ENCODE results near the gene RABL6. TPM values are rescaled to one million over a fixed set of nuclear protein-coding genes. Genes with fewer than 3 reads are reported as not detected.
A peak's percentile ranks its signal among the peaks of the same experiment; 100 is the strongest.

Gene RABL6
- total RNA-seq, 2 donors from 2014 or later, result 159 to 206 TPM

DNA sequence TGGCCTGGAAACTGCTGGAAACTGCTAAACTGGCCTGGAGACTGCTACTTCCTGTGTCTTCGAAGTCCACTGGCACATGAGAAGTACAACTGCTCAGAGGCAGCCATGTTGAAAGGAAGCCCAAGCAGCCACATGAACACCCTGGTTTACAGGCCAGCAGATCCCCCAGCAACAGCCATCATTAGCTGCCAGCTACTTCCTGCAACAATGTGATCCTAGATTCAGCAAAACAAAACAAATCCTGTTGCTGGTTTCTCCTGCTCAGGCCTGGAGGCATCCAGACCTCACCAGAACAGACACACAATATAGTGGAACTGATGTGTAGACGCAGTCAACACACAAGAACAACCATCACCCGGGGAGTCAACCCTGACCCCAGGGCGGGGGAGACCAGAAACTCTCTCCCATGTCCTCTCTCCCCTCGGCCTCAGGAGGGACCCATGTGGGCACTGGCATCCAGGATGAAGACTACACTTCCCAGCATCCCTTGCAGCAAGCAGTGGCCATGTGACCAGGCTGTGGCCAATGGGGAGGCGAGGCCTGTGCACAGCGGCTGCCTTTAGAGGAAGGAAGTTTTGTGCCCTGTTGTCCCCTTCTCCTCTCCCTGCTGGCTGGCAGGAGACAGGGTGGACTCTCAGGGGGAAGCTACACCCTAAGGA, 34.2 kb upstream of the RABL6 start:
- Histone ChIP-seq H3K9ac (ENCODE audit: extremely low read depth, low read length, poor library complexity, severe bottlenecking) (no peak overlapping the region), H3K27ac (ENCODE audit: low read depth, low read length) (no peak overlapping the region), H3K36me3 (ENCODE audit: control insufficient read depth, insufficient read depth, low read length) (no peaks in the 10 kb centered on the region), H3K4me1 (ENCODE audit: control insufficient read depth, insufficient read depth, low read length) (no peaks in the 10 kb centered on the region), H3K27me3 (ENCODE audit: control insufficient read depth, insufficient read depth, low read length, poor library complexity, severe bottlenecking) (peaks cover 9% of the 10 kb centered on the region), H3K9me3 (ENCODE audit: control insufficient read depth, low read length) (peaks cover 19% of the 10 kb centered on the region), H3K4me3 (ENCODE audit: low read length) (no peak overlapping the region)
- peak; percentile 91 for DNase-seq
- H3K9me3 Mint-ChIP-seq, result peaks cover 22% of the 10 kb centered on the region
- H3K27me3 Mint-ChIP-seq (ENCODE audit: insufficient read depth), result peaks cover 24% of the 10 kb centered on the region
- H3K4me1 Mint-ChIP-seq, result no peaks in the 10 kb centered on the region
- H3K4me3 Mint-ChIP-seq, result no peak overlapping the region
- TF ChIP-seq, protein P1, sequence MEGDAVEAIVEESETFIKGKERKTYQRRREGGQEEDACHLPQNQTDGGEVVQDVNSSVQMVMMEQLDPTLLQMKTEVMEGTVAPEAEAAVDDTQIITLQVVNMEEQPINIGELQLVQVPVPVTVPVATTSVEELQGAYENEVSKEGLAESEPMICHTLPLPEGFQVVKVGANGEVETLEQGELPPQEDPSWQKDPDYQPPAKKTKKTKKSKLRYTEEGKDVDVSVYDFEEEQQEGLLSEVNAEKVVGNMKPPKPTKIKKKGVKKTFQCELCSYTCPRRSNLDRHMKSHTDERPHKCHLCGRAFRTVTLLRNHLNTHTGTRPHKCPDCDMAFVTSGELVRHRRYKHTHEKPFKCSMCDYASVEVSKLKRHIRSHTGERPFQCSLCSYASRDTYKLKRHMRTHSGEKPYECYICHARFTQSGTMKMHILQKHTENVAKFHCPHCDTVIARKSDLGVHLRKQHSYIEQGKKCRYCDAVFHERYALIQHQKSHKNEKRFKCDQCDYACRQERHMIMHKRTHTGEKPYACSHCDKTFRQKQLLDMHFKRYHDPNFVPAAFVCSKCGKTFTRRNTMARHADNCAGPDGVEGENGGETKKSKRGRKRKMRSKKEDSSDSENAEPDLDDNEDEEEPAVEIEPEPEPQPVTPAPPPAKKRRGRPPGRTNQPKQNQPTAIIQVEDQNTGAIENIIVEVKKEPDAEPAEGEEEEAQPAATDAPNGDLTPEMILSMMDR (conservative IDR thresholded peaks at IDR 0.05), result no peak
- 81% methylated on average over 4 to 7 of the region's 7 CpGs for WGBS, 2 experiments (ENCODE audit: insufficient coverage in 1 of 2, insufficient read length in 1 of 2)
- H3K27ac Mint-ChIP-seq, result no peak overlapping the region
- no peaks in the 10 kb centered on the region for H3K36me3 Mint-ChIP-seq (ENCODE audit: low read depth)

DNA sequence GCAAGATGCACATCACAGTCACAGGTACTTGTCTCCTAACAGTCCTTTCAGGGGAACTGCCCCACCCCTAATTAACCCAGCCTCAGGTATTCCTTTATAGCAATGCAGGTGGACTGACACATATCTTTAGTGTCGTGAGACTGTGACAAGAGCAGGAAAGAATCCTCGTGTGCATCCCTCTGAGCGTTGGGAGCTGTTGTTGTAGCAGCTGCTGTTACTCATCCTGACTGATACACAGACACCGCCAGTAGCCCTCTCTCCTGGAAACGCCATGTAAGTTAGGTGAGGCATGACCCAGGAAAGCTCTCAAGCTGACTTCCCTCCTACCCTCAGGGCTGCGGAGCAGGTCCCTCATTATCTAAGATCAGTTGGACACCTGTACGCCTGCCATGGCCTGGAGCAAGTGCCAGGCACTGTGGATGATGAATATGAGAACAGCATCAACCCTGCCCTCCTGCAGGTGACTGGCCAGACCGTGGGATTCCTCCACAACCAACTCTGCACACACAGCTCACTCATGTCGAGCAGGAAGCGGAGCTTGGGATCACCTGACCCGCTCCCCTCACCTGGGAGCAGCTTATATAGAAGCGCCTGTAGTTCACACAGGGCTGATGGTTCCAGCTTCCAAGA, 33.2 kb upstream of the RABL6 start:
- H3K36me3 ChIP-seq (ENCODE audit: control insufficient read depth, insufficient read depth, low read length), result no peaks in the 10 kb centered on the region
- no peak overlapping the region for H3K4me3 Mint-ChIP-seq
- H3K27ac ChIP-seq (ENCODE audit: low read depth, low read length), result no peak overlapping the region
- H3K9me3 Mint-ChIP-seq, result peaks cover 28% of the 10 kb centered on the region
- TF ChIP-seq, protein P1 (conservative IDR thresholded peaks at IDR 0.05), result no peak
- peaks cover 9% of the 10 kb centered on the region for H3K27me3 ChIP-seq (ENCODE audit: control insufficient read depth, insufficient read depth, low read length, poor library complexity, severe bottlenecking)
- no peaks in the 10 kb centered on the region for H3K36me3 Mint-ChIP-seq (ENCODE audit: low read depth)
- no peak overlapping the region for H3K9ac ChIP-seq (ENCODE audit: extremely low read depth, low read length, poor library complexity, severe bottlenecking)
- no peaks in the 10 kb centered on the region for H3K4me1 Mint-ChIP-seq
- H3K4me3 ChIP-seq (ENCODE audit: low read length), result no peak overlapping the region
- 83 to 90% methylated on average over 10 to 12 of the region's 12 CpGs for WGBS, 2 experiments (ENCODE audit: insufficient coverage in 1 of 2, insufficient read length in 1 of 2)
- peaks cover 19% of the 10 kb centered on the region for H3K9me3 ChIP-seq (ENCODE audit: control insufficient read depth, low read length)
- DNase-seq, result no peak
- H3K27ac Mint-ChIP-seq, result no peak overlapping the region
- H3K4me1 ChIP-seq (ENCODE audit: control insufficient read depth, insufficient read depth, low read length), result no peaks in the 10 kb centered on the region
- peaks cover 33% of the 10 kb centered on the region for H3K27me3 Mint-ChIP-seq (ENCODE audit: insufficient read depth)

DNA sequence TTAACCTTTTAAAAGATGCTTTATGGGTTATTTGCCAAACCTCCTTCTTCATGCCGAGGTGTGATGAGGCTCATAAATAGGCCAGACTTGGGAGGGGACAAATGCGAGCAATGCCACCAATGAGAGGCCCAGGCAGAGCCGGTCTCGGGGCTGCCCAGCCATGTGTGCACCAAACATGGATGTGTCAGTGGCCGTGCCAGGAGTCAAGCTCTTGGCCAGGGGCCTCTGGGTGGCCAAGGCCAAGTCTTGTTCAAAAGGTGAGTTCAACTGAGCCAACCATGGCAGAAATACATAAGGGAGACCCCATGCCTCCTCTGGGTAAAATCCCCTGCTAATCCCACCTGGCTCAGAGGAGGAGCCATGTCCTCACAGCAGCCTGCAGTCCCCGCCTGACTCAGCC, 32.6 kb upstream of the RABL6 start:
- no peak overlapping the region for H3K4me3 ChIP-seq (ENCODE audit: low read length)
- TF ChIP-seq, protein P1 (conservative IDR thresholded peaks at IDR 0.05), result no peak
- H3K4me1 ChIP-seq (ENCODE audit: control insufficient read depth, insufficient read depth, low read length), result peaks cover 3% of the 10 kb centered on the region
- H3K36me3 ChIP-seq (ENCODE audit: control insufficient read depth, insufficient read depth, low read length), result no peaks in the 10 kb centered on the region
- H3K27me3 ChIP-seq (ENCODE audit: control insufficient read depth, insufficient read depth, low read length, poor library complexity, severe bottlenecking), result peaks cover 9% of the 10 kb centered on the region
- H3K4me1 Mint-ChIP-seq, result peaks cover 6% of the 10 kb centered on the region
- H3K36me3 Mint-ChIP-seq (ENCODE audit: low read depth), result no peaks in the 10 kb centered on the region
- H3K9me3 ChIP-seq (ENCODE audit: control insufficient read depth, low read length), result peaks cover 19% of the 10 kb centered on the region
- 91 to 95% methylated on average over 5 to 6 of the region's 6 CpGs for WGBS, 2 experiments (ENCODE audit: insufficient coverage in 1 of 2, insufficient read length in 1 of 2)
- no peak for DNase-seq
- peaks cover 28% of the 10 kb centered on the region for H3K9me3 Mint-ChIP-seq
- no peak overlapping the region for H3K4me3 Mint-ChIP-seq
- H3K27me3 Mint-ChIP-seq (ENCODE audit: insufficient read depth), result peaks cover 39% of the 10 kb centered on the region
- no peak overlapping the region for H3K27ac Mint-ChIP-seq
- H3K9ac ChIP-seq (ENCODE audit: extremely low read depth, low read length, poor library complexity, severe bottlenecking), result no peak overlapping the region
- no peak overlapping the region for H3K27ac ChIP-seq (ENCODE audit: low read depth, low read length)

All from endodermal cell (in vitro differentiated cells).